Neural cell (in vitro differentiated cells): ENCODE measurements around the gene PCDHGC4.

Experiments used
- CTCF ChIP-seq: fragments of 450-650 bp; IDR thresholded peaks from 2 replicates; pipeline ENCODE4 v1.5.1; 2014; ENCODE audit warnings: antibody characterized with exemption, mild to moderate bottlenecking, moderate library complexity; ENCODE audit not compliant: poor library complexity, severe bottlenecking
- EP300 ChIP-seq: fragments of 450-650 bp; conservative IDR thresholded peaks from 2 replicates; pipeline ENCODE4 v1.6.1; 2014; ENCODE audit warnings: antibody characterized with exemption, mild to moderate bottlenecking, moderate library complexity; ENCODE audit not compliant: poor library complexity, severe bottlenecking
- MXI1 ChIP-seq: fragments of 450-650 bp; conservative IDR thresholded peaks from 2 replicates; pipeline ENCODE4 v1.6.1; 2014; ENCODE audit warnings: antibody characterized with exemption, mild to moderate bottlenecking; ENCODE audit not compliant: poor library complexity, severe bottlenecking

DNA sequence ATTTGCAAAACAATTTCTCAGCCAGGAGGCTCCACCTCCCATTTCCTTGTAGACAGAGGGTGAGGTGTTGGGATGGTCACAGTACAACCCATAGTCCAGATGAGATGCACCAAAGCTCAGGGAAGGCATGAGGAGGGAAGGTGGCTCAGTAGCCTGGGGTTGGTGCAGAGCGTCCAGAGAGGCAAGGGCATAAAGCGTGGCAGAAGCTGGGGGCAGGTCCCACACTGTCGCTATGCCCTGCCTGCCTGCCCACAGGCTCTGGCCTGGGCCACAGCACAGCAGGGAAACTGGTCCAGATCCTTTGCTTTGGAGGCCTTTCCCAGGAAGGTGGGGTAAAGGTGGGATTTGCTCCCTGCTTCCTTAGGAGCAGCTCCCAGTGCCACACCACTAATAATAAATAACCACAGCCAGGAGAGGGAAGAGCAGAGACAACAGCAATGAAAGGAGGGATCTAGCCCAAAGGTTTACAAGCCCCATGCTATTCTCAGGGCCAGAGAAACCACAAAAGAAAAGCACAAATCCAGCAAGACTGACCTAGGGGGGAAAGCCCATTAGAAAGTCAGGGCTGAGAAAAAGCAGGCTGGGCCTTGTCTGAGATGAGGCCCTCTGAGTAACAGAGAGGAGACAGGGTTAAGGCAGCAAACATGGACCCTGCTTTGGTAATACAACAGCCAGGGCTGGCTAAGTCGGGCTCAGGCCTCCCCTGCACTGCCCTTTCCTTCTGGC lies 31.3 kb downstream of the PCDHGC4 start:
- no peak for TF ChIP-seq CTCF
- TF ChIP-seq MXI1: no peak
- TF ChIP-seq EP300: no peak
